K562 (cell line): ENCODE measurements around the gene USP11. TPM values are rescaled to one million over a fixed set of nuclear protein-coding genes. Genes with fewer than 3 reads are reported as not detected.

Source experiments
- CBFB ChIP-seq: sonication (generic); formaldehyde crosslinking; IDR thresholded peaks from 2 replicates; pipeline ENCODE4 v1.4.0; 2020; ENCODE audit warnings: mild to moderate bottlenecking, missing genetic modification reagents
- CC2D1A ChIP-seq: fragments of 450-650 bp; IDR thresholded peaks from 2 replicates; pipeline ENCODE4 v1.6.1; 2017; ENCODE audit warnings: mild to moderate bottlenecking
- CEBPB ChIP-seq: fragments of 450-650 bp; IDR thresholded peaks from 2 replicates; pipeline ENCODE4 v1.6.1; 2016; ENCODE audit warnings: missing genetic modification characterization, missing compliant biosample characterization
- CHD1 ChIP-seq: fragments of 200-600 bp; sonication (generic); IDR thresholded peaks from one replicate; pipeline ENCODE4 v1.6.1; 2012; ENCODE audit warnings: mild to moderate bottlenecking, moderate library complexity, low read length, inconsistent platforms
- CHD2 ChIP-seq: IDR thresholded peaks from 2 replicates; pipeline ENCODE4 v1.6.1; 2011; ENCODE audit warnings: low read depth, low read length
- ELF4 ChIP-seq: fragments of 450-650 bp; formaldehyde crosslinking; IDR thresholded peaks from 2 replicates; pipeline ENCODE4 v1.4.0; 2022; ENCODE audit warnings: missing genetic modification characterization
- ETV1 ChIP-seq: fragments of 450-650 bp; conservative IDR thresholded peaks from 2 replicates; pipeline ENCODE4 v1.6.1; 2016; ENCODE audit warnings: missing genetic modification characterization, control low read depth, low read depth, missing compliant biosample characterization
- ETV5 ChIP-seq: sonication (generic); formaldehyde crosslinking; IDR thresholded peaks from 2 replicates; pipeline ENCODE4 v1.4.0; 2020; ENCODE audit warnings: low read depth, mild to moderate bottlenecking, missing genetic modification reagents
- HDAC1 ChIP-seq, 2 experiments: fragments of 450-650 bp; IDR thresholded peaks; 2 replicates each; pipeline ENCODE4 v1.6.1; 2016 to 2017; ENCODE audit warnings: inconsistent platforms in 1 of 2, mild to moderate bottlenecking in 1 of 2, moderate library complexity in 1 of 2
- HOXB6 ChIP-seq: fragments of 250-450 bp; sonication (Bioruptor Pico); IDR thresholded peaks from 2 replicates; pipeline ENCODE4 v1.5.1; 2022; ENCODE audit warnings: mild to moderate bottlenecking, borderline replicate concordance
- IRF2 ChIP-seq: sonication (generic); formaldehyde crosslinking; IDR thresholded peaks from 2 replicates; pipeline ENCODE4 v1.8.1; 2022; ENCODE audit warnings: mild to moderate bottlenecking, missing genetic modification reagents
- MYC ChIP-seq, 2 experiments: fragments of 250-450 bp in 1 of 2; sonication (Bioruptor Pico) in 1 of 2; IDR thresholded peaks; 2 replicates each; pipeline versions ENCODE4 v1.5.1 to v1.6.1; 2012 to 2021; ENCODE audit warnings: low read depth in 2 of 2, borderline replicate concordance in 1 of 2, improper control_type of control experiment in 1 of 2, low read length in 1 of 2, mild to moderate bottlenecking in 1 of 2, moderate library complexity in 1 of 2
- NFRKB ChIP-seq: fragments of 450-650 bp; IDR thresholded peaks from 2 replicates; pipeline ENCODE4 v1.6.1; 2016; ENCODE audit warnings: low read depth
- OTX1 ChIP-seq: fragments of 450-650 bp; formaldehyde crosslinking; IDR thresholded peaks from 2 replicates; pipeline ENCODE4 v1.4.0; 2022; ENCODE audit warnings: mild to moderate bottlenecking
- RBM14 ChIP-seq: fragments of 200-400 bp; formaldehyde crosslinking; IDR thresholded peaks from 2 replicates; pipeline ENCODE4 v1.6.1; 2018; ENCODE audit warnings: low read depth, mild to moderate bottlenecking, low read length, moderate library complexity, borderline replicate concordance; ENCODE audit not compliant: insufficient read depth
- SAP30 ChIP-seq: fragments of 200-600 bp; sonication (generic); IDR thresholded peaks from 2 replicates; pipeline ENCODE4 v1.6.1; 2012; ENCODE audit warnings: borderline replicate concordance, low read depth, mild to moderate bottlenecking, moderate library complexity, low read length, control low read depth, inconsistent platforms; ENCODE audit not compliant: insufficient read depth, poor library complexity, severe bottlenecking
- SRSF1 ChIP-seq: fragments of 200-400 bp; formaldehyde crosslinking; IDR thresholded peaks from 2 replicates; pipeline ENCODE4 v1.6.1; 2017; ENCODE audit warnings: mild to moderate bottlenecking, low read depth, low read length, moderate library complexity
- ZNF174 ChIP-seq: fragments of 250-450 bp; sonication (Bioruptor Pico); IDR thresholded peaks from 2 replicates; pipeline ENCODE4 v1.4.0; 2020; ENCODE audit warnings: mild to moderate bottlenecking
- ZNF263 ChIP-seq: sonication (generic); formaldehyde crosslinking; IDR thresholded peaks from 2 replicates; pipeline ENCODE4 v1.8.0; 2022; ENCODE audit warnings: mild to moderate bottlenecking, missing genetic modification reagents, borderline replicate concordance
- ZNF280B ChIP-seq: fragments of 250-450 bp; sonication (Bioruptor Pico); IDR thresholded peaks from 2 replicates; pipeline ENCODE4 v1.5.1; 2021; ENCODE audit warnings: mild to moderate bottlenecking
- ZNF408 ChIP-seq: fragments of 250-450 bp; sonication (Bioruptor Pico); IDR thresholded peaks from 2 replicates; pipeline ENCODE4 v1.4.0; 2020; ENCODE audit warnings: low read depth, mild to moderate bottlenecking, moderate library complexity
- ZNF445 ChIP-seq: fragments of 250-450 bp; sonication (Bioruptor Pico); IDR thresholded peaks from 2 replicates; pipeline ENCODE4 v1.4.0; 2020; ENCODE audit warnings: low read depth, mild to moderate bottlenecking, moderate library complexity
- ZNF507 ChIP-seq: conservative IDR thresholded peaks from 2 replicates; pipeline ENCODE4 v1.6.1; 2017; ENCODE audit warnings: missing genetic modification characterization, missing compliant biosample characterization
- ZNF561 ChIP-seq: fragments of 450-650 bp; formaldehyde crosslinking; conservative IDR thresholded peaks from 2 replicates; pipeline ENCODE4 v1.4.0; 2020; ENCODE audit warnings: mild to moderate bottlenecking, moderate library complexity
- polyA plus RNA-seq, 8 experiments: library from polyadenylated mRNA; depleted of rRNA in 4 of 8; stranded (reverse) in 5 of 8; unstranded in 3 of 8; fragments of >200 nt; fragmentation: Nextera tagmentation in 2 of 8; fragmentation: Illumina TruSeq in 1 of 8; extraction: Ambion mirVana in 2 of 8; extraction: Trizol in 1 of 8; gene quantifications; 2 replicates each; pipeline versions ENCODE4 v1.2.1 to v1.2.3, GENCODE V29; 2011 to 2014; ENCODE audit warnings: inconsistent platforms in 1 of 8, missing spikeins in 1 of 8
- total RNA-seq, 7 experiments: library from RNA; depleted of rRNA in 6 of 7; stranded (reverse); fragments of >200 nt in 6 of 7; fragmentation: Illumina TruSeq in 2 of 7; extraction: Trizol in 2 of 7; gene quantifications; 2 replicates each; pipeline versions ENCODE4 v1.2.1 to v1.2.3, GENCODE V29; 2011 to 2021; ENCODE audit warnings: low replicate concordance in 1 of 7
- TF ChIP-seq, protein P1 (sequence below): IDR thresholded peaks from 2 replicates; pipeline ENCODE4 v1.6.1; 2014; ENCODE audit warnings: antibody characterized with exemption

Gene USP11
- total and polyA plus RNA-seq, 9 of the 15 experiments (the other 6 are each of a cell fraction or from before 2014, with no cell fraction given) = 2.5 to 29.0 (median 11.7) TPM

DNA sequence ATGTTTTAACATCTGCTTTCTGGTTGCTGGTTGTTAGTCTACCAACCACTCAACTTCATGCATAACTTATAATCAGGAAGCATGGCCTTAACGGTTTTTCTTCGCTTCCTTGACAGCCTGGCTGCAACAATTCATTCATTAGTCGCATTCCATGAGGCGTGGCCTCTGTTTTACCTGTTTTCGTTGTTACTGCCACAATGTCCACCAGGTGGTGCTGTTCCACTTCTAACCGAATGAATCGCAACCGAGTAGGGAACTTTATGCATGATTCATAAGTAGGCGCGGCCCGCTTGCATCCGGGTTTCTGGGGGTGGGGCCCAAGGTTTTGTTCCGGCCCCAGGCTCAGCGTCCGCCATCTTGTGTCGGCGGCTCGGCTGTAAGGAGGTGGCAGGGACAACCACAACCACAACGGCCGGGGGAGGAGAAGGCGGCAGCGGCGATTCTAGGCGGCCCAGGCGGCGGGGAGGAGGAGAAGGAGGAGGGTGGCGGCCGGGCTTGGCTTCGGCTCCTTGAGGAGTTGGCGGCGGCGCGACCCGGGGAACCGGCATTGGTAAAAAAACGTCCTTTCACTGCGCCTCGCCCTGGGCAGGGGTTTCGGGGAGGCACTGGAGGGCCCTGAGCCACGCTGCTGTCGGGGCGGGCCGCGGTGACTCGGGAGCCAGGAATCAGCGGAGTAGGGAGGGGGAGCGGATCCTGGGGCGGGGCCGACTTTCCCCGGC lies 39.2 kb upstream of the USP11 start, which contains the start of gene UBA1 (continued):
- TF ChIP-seq HOXB6 (CRISPR knock-in tag) (no peak), CC2D1A (0 out of 2 replicates have a peak, but pooled peaks have one; percentile 50), ZNF408 (CRISPR knock-in tag) (no peak), ETV5 (peak; percentile 50; the same call in 1 of the 2 replicates), ZNF445 (CRISPR knock-in tag) (no peak), ELF4 (CRISPR knock-in tag) (no peak), IRF2 (CRISPR knock-in tag) (no peak), MYC (IDR thresholded peaks at IDR 0.05; ENCODE audit: low read depth, low read length) (peak; percentile 43), MYC (CRISPR knock-in tag; IDR thresholded peaks at IDR 0.05; ENCODE audit: borderline replicate concordance, low read depth) (no peak), CHD1 (peak; percentile 62), SAP30 (no peak), ZNF561 (CRISPR knock-in tag) (no peak), CEBPB (no peak), HDAC1 (IDR thresholded peaks at IDR 0.05) (peak in 1 of 2 experiments; percentile 40; a peak in 2 of 4 replicates), CHD2 (no peak), ZNF280B (CRISPR knock-in tag) (no peak), SRSF1 (no peak), RBM14 (no peak), ZNF174 (CRISPR knock-in tag) (no peak), ZNF507 (tag) (no peak), ETV1 (tag) (no peak), CBFB (CRISPR knock-in tag) (no peak), ZNF263 (CRISPR knock-in tag) (0 out of 2 replicates have a peak, but pooled peaks have one; percentile 17), OTX1 (CRISPR knock-in tag) (no peak), NFRKB (peak; percentile 86)
- TF ChIP-seq, protein P1, sequence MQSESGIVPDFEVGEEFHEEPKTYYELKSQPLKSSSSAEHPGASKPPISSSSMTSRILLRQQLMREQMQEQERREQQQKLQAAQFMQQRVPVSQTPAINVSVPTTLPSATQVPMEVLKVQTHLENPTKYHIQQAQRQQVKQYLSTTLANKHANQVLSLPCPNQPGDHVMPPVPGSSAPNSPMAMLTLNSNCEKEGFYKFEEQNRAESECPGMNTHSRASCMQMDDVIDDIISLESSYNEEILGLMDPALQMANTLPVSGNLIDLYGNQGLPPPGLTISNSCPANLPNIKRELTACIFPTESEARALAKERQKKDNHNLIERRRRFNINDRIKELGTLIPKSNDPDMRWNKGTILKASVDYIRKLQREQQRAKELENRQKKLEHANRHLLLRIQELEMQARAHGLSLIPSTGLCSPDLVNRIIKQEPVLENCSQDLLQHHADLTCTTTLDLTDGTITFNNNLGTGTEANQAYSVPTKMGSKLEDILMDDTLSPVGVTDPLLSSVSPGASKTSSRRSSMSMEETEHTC = no peak
